NCI-H510A treated with DMSO at 0.1 percent for 48 hours (cell line): ENCODE measurements around the gene PARP8.
"Not testable (repeated sequence)": the region's sequence is repeated elsewhere in the genome, so short reads cannot be mapped to it uniquely, and the experiment has no call there.

Experiments
- DNase-seq: peaks from one replicate; lab custom pipeline; 2025; lab: John Stamatoyannopoulos, UW

PARP8 gene

GRCh38 chr5:50666261-50667022 lies at the start of gene PARP8:
PARP8 (plus strand) TSS chr5:50666637; CDS start chr5:50667096, 459 bp downstream.
- peak; percentile 3 for DNase-seq

DNA sequence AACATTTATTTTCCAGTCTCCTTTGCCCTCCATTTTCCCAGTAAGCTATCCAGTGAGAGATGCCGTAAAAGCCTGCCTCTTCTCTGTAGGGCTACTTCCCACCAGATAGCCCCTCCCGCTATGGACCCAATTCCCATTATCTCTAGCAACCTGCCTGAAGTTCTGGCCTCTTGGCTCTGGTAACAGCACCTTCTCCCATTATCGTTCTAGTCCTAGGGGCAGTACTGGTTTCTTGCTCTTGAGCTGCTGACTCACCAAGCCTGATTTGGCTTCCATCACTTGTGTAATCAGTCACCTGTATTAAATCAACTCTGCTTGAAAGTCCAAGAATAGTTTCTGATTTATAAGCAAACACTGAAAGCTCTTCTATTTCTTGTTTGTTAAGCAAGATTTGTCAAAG lies 42.8 kb upstream of the PARP8 start:
- DNase-seq: no peak

GRCh38 chr5:50634866-50635265 lies 31.6 kb upstream of the PARP8 start:
- DNase-seq: not testable (repeated sequence)

- DNase-seq: not testable (repeated sequence)
Observed at GRCh38 chr5:50637576-50637975, 28.9 kb upstream of the PARP8 start.

GRCh38 chr5:50646591-50646990 lies 19.8 kb upstream of the PARP8 start:
- DNase-seq: no peak

DNA sequence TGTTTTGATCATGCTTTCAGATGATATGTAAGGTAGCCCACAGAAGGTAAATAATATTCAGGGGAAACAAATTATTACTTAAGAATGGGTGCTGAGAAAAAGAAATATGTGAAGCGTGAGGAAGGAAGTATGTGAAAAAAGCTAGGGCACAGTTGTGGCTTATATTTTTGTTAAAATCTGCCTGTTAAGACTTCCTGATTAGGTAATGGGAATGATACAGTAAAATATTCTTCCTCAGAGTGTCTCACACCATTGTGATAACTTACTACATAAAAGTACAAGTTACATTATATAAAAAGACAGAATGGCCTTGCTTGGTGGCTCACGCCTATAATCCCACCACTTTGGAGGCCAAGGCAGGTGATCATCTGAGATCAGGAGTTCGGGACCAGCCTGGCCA lies 18.7 kb upstream of the PARP8 start:
- DNase-seq: no peak

DNA sequence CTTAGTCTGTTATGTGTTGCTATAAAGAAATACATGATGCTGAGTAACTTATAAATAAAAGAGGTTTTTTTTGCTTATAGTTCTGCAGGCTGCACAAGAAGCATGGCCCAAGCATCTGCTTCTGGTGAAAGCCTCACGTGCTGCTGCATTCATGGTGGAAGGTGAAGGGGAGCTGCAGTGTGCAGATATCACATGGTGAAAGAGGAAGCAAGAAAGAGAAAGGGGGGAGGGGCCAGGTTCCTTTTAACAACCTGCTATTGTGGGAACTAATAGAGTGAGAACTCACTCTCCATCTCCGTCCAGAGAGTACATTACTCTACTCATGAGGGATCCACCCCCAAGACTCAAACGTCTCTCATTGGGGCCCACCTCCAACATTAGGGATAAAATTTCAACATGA lies 12.5 kb upstream of the PARP8 start:
- DNase-seq: no peak

DNA sequence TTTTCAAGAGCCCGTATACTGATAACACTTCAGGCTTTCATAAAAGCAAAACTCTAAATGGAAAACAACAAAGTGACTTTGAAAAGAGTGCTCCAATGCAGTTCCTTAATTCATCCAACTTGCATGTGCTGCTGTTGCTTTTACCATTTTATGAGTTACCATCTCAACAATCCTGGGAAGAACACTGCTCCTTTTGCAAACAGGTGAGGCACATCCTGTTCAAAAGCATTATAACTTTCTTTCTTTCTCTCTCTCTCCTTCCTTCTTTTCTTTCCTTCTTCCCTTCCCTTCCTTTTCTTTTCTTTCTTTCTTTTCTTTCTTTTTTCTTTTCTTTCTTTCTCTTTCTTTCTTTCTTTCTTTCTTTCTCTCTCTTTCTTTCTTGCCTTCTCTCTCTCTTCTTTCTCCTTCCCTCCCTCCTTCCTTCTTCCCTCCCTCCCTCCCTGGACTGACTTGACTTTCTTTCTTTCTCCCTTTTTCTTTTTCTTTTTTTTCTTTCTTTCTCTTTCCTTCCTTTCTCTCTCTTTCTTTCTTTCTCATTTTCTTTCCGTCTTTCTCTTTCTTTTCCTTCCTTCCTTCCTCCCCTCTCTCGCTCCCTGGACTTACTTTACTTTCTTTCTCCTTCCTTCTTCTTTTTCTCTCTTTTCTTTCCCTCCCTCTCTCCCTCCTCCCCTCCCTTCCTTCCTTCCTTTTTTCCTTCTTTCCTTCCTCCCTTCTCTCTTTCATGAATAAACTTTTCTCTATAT lies 11.2 kb upstream of the PARP8 start:
- DNase-seq: no peak

DNA sequence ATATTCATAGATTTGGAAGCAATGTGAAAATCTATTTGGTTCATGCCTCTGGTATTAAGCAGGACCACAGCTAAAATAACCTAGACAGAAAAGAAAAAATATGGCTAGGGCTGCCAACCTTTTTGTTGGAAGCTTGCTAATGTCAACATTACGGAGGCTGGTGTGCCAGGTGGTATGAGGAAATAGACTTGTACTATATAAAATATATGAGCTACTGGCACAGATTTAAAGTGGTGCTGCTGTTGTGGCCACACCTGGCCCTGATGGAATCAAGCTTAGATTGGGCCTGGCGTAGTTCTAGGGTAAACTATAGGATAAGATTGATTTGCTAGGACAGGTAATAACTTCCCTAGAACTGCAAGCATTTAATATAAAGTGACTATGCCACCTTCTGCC lies 10.6 kb upstream of the PARP8 start:
- no peak for DNase-seq

DNA sequence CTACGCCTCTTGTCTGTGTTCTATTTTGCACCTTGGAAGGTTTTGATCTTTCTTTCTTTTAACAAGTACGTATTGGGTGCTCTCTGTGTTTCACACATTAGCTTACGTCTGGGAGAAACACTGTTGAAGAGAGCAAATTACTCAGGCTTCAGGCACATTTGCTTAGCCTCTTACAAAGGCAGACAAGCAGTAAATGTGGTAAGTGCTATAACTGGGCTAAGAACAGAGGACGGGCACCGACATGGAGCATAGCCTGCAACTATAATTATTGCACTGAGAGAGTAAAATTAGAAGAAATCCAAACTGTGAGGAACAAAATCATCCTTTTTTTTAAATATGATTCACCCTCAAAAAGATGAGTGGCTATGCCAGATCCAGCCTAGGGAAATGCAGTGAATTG lies 9.4 kb upstream of the PARP8 start:
- DNase-seq: no peak

DNA sequence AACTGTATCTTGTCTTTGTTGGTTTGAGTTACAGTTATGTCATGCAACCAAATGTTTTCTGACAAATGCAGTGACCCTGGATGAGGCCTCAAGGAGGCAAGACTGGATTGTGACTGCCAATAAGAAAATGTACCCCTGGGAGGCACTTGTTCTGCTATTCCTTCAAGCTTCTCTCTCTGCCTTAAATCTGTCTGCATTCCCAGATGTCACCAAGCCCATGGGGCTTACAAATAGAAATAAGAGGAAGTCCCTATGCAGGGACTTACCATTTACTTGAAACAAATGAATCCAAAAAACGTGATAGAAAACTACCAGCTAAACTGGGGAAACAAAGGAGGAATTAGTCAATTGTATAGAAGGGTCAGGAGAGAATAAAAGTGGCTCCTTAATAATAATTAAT lies 8.2 kb upstream of the PARP8 start:
- DNase-seq: no peak

- DNase-seq: no peak
Observed at GRCh38 chr5:50663636-50664035, 2.8 kb upstream of the PARP8 start.

DNA sequence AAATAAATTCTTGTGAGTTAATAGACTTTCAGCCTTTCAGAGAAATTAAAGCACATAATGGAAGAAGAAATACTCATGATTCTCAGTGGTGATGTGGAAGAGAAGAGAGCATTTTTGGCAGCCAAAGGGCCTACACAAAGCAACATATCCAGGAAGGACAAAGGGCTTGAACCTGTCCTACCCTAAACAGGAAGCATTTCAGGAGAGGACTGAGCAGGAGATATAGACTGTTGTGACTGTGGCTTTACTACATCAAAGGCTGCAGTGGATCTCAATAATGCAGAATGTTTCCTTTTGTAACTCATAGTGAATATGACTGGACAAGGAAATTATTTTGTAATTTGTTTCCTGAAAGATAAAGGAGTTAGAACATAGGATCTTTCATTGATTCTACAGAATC lies 1.3 kb upstream of the PARP8 start:
- DNase-seq: no peak

- DNase-seq: not testable (repeated sequence)
Observed at GRCh38 chr5:50665761-50666202, 655 bp upstream of the PARP8 start.

- no peak for DNase-seq
Observed at GRCh38 chr5:50667023-50667652, 701 bp downstream of the PARP8 start.

- no peak for DNase-seq
Observed at GRCh38 chr5:50667653-50668595, 1.5 kb downstream of the PARP8 start.

- DNase-seq: not testable (repeated sequence)
Observed at GRCh38 chr5:50668636-50669035, 2.2 kb downstream of the PARP8 start.

DNA sequence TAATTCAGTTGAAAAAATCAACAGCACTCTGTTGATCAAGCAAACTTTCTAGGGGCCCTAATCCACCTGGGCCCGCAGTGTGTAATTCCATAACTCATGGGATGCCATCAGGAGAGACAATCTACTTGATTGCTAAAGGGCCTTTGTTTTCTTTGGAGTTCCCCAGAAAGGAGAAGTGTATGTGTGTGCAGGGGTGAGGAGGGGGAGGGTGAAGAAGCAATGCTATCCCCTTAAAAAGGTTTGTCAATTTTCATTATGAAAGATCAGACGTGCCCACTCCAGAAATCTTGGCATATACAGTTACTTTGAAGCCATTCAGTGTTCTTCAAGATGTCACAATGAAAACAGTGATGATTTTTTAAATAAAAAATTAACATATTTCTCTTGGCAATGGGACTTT lies 6.2 kb downstream of the PARP8 start:
- no peak for DNase-seq

- not testable (repeated sequence) for DNase-seq
Observed at GRCh38 chr5:50673444-50673843, 7.0 kb downstream of the PARP8 start.

- DNase-seq: no peak
Observed at GRCh38 chr5:50675385-50675784, 8.9 kb downstream of the PARP8 start.

DNA sequence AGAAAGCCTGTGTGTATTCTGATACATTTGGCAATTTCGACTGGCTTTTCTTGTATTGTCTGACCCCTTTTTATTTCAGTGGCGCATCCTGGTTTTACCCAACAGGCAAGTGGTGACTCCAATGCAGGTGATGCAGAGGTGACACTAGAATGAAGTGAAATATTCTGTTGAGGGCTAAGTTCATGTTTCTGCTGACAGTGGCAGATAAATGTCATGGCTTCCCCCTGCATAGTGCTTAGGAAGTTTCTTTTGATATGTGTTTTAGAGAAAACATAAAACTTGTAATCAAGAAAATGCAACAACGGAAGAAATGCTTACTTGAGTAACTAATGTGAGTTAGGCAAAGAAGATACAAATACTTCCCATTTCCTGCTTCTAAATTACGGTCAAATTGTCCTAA lies 13.1 kb downstream of the PARP8 start:
- not testable (repeated sequence) for DNase-seq

DNA sequence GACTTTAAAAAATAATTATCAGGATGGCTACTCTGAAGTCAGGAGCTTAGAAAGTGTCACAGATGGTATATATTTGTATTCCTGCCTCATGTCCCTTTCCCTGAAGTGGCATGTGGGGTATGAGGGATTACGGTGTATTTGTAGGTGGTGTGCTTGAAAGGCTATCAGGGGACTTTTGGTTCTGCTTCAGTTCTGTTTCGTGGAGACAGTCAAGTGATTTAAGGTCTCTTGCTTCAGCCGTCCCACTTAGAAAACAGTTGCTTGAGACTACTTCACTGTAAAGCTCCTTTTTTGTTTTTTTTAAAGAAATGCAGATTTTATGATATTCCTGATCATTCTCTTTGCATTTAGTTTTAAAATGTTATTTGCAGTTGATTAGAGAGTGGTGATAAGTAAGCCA lies 18.3 kb downstream of the PARP8 start:
- DNase-seq: no peak
